ENCODE data around the gene HUS1B.
"Not testable (repeated sequence)": the region's sequence is repeated elsewhere in the genome, so short reads cannot be mapped to it uniquely, and the experiment has no call there.

The HUS1B gene

DNA sequence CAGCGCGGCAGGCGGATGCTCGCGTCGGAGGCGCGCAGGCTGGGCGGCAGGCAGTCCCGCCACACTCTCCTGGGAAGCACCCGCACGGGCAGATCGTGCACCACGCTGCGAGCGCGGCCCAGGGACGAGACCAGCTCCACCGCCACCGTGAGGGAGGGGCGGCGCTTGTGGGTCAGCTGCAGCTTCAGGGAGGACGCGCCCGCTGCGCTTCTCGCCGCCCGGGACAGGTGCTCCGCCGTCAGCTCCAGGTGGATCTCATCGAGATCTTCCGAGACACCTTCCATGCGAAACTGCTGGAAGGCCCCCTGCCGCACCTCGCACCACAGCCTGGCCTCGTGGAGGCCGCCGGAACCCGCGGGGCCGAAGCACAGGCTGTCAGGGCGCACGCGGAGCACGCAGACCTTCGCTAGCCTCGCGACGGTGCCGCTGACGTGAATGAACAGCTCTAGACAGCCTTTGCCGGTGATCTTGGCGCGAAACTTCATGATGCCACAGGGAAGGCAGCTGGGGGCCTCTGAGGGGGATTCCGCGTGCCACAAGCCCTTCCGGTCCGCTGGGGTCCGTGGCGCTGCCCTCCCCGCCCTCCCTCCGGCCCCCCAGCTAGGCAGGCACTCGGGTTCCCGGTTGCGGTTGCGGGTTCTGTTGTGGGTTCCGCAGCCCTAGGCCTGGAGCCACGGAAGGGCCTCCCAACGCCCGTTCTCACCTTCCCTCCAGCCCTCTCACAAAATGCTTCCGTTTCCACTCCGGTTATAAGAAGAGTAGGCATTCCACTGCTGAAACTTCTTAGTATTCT is at the start of gene HUS1B:
HUS1B (minus strand) TSS at position 641 of the 793 bp plus-strand sequence; CDS start at position 485, 156 bp downstream.
- no peak for DNase-seq

DNA sequence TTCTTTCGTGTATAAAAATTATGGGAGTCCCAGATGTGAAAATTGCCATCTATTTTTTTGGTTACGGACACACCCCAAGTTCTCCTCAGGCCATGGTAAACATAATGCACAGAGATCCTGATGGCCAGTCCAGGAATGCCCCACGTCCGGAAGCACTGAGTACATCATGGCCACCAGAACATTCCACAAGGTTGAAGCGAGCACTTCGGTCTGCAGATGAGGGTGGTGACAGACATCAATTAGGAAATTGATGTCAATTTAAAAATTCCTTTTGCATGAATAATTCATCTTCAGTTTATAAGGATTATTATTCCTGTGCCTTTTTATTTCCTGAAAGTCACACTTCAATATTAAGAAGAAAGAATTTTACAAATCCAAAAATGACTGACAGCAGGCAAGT is 49.2 kb upstream of the HUS1B start:
- DNase-seq, result no peak

DNA sequence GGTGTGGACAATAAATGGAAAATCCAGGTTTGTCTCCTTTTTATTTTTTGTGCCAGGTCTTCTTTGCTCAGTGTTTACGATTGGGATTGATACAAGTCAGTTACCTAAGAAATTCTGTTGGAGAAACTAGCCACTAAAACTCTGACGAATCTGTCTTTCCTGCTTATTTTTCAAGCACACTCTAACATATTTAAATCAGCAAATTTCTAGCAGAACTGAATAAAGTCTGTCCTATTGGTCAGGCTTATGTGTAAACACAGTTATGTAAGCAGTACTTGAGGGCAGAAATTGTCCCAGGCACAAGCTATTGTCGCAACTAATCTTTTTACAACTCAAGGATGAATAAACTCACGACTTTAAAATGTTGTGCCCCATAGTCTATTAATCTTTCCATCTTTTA is 48.1 kb upstream of the HUS1B start:
- DNase-seq, result no peak

DNA sequence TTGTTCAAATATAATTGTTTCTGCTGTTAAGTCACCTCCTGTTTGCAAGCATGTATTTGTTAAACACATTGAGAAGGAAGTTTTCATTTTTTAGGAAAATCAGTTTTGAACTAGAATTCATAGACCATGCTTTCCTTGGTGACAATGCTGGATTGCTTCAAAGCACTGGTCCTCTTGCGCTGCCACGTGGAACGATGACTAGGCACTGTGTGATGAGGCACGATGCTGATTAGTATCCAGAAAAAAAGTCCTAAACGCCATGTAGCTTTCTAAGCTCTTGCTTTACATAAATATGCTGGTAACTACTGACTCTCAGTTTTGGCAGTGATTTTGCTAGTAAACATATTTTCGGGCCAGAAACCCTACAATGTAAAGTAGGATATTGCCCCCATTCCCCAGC is 47.1 kb upstream of the HUS1B start:
- DNase-seq, result no peak

DNA sequence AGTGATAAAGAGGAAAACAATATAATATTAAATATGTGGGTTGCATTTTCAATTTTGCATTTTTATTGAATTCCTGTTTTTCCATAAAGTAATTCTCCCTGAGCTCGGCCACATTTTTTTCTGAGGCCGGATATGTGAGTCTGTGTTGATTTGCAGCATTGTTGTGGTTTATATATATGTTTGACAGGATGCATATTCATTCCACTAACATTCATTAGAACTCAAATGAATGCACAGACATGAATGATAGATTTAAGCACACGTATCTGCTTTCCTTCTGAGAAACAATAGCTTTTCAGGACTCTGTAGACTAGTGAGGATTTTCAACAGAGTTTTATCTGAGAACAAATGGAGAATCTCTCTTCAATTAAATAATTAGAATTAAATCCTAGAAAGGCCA is 46.7 kb upstream of the HUS1B start:
- no peak for DNase-seq

DNA sequence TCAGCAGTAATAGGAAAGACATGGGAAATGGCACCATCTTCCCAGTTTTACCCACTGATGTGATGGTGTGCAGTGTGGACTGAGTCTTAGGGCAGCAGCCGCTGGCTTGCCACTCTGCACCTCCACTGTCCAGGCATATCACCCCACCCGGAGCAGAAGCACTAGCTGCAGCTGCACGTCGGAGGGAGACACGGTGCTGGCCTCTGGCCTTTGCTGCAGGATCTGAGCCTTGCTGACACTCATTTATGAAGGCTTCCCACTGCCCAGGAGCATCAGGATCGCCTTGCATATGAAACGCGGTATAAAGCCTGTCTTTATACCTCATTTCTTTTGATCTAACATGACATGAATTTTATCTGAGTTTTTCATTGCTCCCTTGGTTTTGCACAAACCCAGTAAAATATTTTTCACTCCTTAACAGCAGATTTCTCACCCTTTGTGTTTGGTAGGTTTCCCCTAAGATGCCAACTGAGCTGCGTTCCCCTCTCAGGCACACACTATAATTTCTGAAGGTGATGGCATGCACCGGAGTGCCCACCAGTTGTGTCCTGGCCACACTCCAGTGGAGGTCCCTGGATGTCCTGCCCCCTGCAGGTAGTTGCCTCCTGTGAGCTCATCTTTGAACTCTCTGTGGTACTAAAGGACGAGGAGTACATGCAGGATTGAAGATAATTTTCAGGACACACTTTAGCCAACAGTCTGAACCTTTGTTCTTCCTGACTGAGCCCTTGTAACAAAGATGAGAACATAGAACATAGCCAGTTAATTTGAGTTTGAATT is 45.0 kb upstream of the HUS1B start:
- DNase-seq, result no peak

DNA sequence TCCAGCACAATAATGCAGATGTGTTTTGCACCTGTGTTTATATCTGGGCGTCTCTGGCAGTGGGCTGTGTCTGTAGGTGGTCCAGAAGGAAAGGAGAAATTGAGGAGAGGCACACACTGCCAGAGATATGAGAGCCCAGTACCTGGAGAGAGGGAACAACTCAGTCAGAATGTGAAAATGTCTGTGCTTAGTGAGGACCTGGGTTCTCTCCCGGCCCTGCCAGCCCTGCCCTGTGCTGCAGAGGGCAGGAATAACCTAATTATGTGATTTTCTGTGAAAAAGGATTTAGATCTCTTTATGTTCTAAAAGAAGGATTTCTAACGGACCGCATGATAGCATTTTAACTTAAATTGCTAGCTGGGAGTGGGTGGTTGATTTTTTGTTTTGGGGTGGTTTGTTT is 44.3 kb upstream of the HUS1B start:
- DNase-seq, result no peak

DNA sequence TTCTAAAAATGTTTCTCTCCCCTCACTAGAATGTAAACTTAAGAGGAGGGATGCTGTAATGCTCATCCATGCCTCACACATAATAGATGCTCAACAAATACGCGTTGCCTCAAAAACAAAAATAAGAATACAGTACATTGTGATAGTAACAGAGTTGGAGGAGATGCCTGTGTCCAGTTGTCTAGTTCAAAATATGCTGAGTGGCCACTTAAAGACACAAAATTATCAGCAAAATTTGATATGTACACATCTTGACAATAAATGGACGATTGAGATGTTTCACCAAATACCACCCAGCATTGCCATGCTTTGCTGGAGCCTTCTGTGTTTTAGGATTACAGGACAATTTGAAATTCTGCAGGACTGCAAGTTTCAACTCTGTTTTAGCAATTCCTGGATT is 43.6 kb upstream of the HUS1B start:
- no peak for DNase-seq

DNA sequence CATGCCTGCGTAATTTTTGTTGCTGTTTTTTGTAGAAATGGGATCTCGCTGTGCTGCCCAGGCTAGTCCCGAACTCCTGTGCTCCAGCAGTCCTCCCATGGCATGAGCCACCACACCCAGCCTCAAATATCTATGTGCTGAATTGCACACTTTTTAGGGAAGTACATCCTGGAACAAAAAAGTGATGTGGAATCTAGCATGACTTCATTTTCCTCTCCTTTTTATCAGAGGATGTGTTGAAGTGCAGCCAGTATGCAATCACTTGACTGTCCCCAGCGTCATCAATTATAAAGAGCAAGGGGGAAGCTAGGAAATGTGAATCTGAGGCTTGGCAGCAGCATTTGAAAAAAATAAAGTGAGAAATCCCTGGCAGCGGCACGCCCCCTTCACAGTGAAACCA is 42.4 kb upstream of the HUS1B start:
- no peak for DNase-seq

DNA sequence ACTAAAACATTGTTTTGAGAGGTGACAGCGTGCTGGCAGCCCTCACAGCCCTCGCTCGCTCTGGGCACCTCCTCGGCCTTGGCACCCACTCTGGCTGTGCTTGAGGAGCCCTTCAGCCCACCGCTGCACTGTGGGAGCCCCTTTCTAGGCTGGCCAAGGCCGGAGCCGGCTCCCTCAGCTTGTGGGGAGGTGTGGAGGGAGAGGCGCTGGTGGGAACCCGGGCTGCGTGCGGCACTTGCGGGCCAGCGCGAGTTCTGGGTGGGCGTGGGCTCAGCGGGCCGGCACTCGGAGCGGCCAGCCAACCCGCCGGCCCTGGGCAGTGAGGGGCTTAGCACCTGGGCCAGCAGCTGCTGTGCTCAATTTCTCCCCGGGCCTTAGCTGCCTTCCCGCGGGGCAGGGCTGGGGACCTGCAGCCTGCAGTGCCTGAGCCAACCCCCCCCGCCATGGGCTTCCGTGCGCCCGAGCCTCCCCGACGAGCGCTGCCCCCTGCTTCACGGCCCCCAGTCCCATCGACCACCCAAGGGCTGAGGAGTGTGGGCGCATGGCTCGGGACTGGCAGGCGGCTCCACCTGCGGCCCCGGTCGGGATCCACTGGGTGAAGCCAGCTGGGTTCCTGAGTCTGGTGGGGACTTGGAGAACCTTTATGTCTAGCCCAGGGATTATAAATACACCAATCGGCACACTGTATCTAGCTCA is 37.7 kb upstream of the HUS1B start:
- not testable (repeated sequence) for DNase-seq

DNA sequence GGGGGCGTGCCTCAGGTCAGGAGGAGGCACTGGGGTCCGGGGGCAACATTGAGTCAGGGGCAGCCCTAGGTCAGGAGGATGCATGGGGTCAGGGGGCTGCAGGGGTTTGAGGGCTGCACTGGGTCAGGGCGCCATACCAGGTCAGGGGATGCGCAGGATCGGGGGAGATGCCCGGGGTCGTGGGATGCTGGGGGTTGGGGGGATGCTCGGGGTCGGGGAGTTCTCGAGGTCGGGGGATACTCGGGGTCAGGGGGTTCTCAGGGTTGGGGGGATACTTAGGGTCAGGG is 36.8 kb upstream of the HUS1B start:
- DNase-seq, result no peak

DNA sequence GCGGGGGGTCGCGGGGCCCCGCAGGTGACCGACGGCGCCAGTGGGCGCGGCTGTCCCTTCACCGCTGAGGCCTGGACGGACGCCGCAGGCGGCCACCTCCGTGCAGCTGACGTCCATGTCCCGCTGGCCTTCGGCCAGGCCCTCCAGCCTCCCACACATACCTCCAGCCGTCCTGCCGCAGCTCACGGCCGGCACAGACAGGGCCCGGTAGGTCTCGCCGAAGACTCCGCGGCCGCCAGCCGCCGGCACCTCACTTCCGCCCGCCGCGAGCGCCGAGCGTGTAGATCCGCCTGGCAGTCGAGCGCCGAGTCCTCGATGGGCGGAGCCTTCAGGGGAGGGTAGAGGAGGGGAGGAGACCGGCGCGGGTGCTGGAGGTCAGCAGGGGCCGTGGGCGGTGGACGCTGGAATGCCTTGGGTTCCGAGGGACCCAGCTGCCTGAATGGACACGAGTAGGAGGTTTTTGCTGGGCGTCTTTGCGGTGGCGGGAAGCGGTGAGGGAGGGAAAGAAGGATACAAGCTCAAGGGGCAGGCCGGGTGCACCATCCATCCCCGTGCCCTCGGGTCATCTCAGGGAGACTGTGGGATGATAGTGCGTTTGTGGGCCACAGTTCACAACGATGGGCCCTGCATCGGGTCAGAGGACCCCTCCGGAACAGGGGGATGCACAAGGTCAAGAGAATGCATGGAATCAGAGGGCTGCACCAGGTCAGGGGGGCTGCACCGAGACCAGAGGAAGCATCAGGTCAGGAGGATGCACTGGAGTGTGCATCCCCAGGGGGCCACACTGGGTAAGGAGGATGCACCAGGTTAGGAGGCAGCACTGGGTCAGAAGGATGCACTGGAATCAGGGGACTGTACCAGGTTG is 36.2 kb upstream of the HUS1B start, which contains the start of gene EXOC2:
EXOC2 (minus strand) TSS at position 282 of the 865 bp plus-strand sequence. CDS start 55,321 bp downstream, outside the sequence.
- peak; percentile 69 for DNase-seq

DNA sequence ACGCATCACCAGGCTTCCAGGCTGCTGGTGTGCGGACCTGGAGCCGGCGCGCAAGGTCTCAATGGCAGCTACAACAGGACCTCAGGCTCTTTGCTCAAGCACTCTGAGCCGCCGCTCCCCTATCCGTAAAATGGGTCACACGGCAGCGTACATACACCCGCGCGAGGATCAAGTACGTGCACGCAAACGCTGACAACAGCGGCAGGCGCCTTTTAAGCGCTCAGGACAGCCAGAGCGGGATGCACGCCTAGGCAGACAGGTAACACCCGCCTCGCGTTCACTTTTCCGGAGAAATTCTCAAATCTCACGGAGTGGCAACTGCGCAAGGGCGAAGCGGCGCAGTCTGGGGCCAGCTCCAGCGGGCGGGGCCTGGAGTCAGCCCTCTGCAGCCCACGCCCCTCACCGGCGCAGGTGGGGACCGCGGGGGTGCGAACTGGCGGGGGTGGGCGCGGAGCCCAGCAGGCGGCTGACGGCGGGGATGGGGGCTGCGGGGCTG is 35.5 kb upstream of the HUS1B start:
- peak; percentile 40 for DNase-seq

DNA sequence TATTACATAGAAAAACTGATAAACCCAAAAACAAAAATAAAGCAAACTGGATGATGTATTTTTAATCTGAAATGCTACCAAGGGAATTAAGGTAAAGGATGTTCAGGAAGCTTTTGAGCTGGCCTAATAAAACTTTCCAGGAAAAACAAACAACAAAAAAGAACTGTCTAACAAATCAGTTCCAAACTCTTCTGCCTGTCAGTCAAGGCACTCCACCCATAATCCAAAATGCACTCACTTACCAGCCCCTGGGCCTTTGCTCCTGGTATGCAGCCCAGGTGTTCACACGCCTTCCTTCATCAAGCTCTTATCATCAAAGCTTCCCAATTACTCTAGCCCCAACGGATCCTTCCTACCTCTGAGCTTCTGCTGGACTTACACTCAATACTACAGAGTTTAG is 32.3 kb upstream of the HUS1B start:
- DNase-seq, result no peak

DNA sequence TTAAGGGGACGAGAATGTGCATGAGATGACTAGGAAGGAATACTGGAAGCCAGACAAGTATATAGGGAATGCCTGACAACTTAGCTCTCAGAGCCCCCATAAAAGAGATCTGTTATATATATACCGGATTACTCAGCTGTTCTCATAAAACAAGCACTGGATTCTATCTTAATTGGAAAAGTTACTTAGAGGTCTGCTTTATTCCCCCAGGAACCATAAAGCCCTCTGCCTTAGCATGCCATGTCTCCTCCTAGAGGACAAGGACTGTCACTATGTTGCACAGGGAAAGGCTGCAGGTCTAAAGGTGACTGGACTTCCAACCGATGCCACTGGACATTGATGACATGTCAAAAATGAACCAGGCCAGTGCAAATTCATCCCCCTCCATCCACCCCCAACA is 29.6 kb upstream of the HUS1B start:
- no peak for DNase-seq

DNA sequence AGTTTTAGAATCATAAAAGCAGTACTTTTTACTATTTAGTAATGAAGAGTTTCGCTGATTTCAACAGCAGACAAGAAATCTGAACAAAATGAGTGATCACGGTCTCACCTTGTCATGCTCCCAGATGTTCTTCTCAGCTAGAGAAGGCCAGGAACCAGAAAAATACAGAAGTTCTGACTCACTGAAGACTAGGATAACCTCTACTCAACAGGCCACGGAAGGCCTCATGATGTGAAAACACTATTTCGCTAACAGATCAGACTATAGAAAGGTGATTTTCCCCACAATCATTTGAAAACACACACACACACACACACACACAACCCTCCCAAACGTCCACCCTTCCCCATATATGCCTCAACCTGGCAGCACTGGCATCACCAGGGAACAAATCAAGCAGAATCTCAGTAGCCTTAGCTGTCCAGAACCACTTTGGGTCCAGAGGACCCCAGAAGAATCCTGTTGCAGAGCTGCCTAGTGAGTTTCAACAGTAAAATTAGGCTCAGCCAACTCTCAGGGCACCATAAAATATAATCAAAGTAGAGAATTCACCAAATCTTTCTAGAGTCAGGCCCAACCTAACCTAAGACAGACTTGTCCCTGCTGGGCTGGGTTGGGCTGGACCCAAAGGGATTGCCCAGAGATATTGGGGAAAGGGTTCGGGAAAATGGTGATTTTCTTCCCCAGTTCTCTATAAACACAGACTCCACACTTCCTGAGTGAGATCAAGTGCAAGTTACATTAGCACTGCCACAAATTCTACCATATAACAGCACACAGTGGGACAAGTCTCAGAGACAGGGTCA is 28.1 kb upstream of the HUS1B start:
- DNase-seq, result no peak

DNA sequence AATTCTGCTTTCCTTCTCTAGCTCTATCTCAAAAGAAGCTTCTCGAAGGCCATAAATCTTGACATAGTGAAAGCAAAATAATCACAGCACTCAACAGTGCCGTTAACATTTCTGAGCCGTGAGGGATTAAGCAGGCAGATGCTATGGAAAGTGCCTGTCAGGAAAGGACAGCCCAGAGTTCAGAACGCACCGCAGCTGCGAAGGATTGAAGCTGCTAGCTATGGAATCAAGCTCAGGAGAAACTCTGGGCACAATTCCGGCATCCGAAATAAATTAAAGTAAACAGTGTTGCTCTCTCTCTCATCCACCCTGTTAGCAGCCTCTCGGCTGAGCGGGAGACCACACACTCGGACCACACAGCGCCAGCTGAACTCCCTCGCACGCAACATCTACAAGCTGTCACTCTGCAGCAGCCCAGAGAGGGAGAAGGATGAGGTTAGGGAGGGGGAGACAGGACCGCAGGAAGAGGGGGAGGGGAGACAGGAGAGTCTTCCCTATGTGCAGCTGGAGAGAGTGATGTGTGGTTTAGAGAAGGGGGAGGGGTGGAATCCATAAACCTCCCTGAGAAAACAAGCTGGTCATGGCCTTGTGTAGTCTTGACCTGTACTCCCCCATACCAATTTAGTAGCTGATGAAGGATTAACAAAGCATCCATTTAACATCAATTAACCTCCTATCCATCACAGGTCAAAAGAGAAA is 27.0 kb upstream of the HUS1B start:
- no peak for DNase-seq

DNA sequence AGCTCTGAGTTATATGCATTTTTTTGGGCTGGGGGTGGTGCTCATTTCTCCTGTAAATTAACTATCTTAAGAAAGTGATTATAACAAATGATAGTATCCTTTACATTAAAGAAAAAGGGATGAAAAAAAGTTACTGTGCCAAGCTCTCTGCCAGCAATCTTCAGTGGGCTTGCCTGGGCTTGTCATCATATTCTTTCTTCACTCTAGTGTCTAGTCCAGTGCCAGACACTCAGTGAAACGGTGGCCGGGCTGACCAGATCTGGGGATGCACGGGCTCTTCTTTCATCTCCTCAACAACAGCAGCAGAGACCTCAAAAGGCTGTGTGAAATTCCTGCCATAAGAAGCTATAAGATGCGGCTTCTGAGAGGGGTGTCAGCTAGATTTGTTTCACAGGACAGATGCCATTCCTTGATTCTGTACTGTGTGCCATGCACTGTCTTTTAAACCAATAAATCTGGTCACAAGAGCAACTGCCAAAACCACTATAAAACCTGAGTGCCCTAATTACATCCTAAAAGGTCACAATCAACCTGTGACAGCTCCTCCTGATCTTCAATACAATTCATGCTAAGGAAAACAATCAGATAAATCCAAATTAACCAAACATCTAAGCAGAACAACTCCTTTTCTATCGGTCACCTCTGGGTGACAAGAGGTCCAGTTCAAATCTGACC is 23.9 kb upstream of the HUS1B start:
- DNase-seq, result no peak

DNA sequence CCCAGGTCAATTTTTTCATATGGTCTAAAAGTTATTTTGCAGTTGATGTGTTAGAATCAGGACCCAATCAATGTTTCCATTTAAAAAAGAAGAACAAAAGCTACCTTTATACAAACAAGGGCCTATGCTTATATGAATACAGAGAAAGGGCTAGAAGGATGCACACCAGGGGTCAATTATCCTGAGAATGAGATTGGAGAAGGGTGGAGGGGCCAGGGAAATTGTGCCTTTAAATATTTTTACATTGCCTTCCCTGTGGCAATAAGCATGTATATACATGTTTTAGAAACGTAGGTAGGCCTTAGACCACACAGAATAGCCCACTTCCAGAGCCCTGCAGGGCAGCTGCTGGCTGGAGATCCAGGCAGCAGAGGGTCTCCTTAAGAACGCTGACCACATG is 23.4 kb upstream of the HUS1B start:
- DNase-seq, result no peak

DNA sequence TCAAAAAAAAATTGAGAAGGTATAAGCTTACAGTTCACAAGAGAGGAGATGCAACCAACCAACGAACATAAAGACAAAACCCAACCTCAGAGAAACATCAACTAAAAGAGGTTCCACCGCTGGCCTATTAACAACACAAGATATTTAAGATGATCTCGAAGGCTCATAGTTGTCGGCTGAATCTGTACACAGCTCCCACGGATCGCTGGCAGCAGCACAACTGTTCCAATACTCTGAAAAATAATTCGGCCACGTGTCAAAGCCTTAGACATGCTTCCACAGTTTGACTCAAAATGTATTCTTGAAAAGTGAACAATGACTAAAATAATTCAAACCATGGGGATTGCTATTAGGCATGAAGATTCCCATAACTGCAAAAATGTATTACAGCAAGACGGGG is 22.4 kb upstream of the HUS1B start:
- no peak for DNase-seq

DNA sequence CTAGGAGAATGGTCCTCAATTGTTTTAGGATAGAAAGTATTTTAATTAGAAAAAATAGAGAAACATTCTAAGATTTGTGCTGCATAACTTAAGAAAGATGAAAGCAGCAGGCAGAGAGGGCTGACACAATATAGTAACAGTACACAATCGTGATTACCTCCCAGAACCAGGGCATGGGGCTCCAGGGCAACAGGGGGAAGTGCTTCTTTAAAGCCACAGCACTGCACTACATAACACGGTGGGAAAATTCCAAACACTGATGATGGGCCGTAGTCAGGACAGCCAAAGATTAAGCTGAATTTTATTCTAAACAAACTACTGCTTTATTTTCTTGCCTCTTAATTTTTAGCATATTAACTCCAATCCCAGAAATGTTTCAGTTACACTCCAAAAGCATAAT is 21.6 kb upstream of the HUS1B start:
- DNase-seq, result no peak

Data from NK-92 treated with Interleukin-12 subunit alpha and Interleukin-12 subunit beta, amount 100 ng/mL, for 24 hours (cell line).